HFF-Myc (cell line): ENCODE measurements around the gene PHF21B.

Source experiments
- DNase-seq: peaks from one replicate; pipeline ENCODE4 v3.0.0-alpha.2; 2011; ENCODE audit warnings: low read depth; ENCODE audit errors: extremely low read depth
- H3K4me3 ChIP-seq: replicated peaks from 2 replicates; pipeline ENCODE4 v1.5.1; 2011; ENCODE audit warnings: low read depth, mild to moderate bottlenecking, control low read depth, low read length
- TF ChIP-seq, protein P1 (sequence below): IDR thresholded peaks from 2 replicates; pipeline ENCODE4 v1.5.1; 2012; ENCODE audit warnings: mild to moderate bottlenecking, low read depth, low read length, control low read depth; ENCODE audit errors: missing control alignments

Gene PHF21B

DNA sequence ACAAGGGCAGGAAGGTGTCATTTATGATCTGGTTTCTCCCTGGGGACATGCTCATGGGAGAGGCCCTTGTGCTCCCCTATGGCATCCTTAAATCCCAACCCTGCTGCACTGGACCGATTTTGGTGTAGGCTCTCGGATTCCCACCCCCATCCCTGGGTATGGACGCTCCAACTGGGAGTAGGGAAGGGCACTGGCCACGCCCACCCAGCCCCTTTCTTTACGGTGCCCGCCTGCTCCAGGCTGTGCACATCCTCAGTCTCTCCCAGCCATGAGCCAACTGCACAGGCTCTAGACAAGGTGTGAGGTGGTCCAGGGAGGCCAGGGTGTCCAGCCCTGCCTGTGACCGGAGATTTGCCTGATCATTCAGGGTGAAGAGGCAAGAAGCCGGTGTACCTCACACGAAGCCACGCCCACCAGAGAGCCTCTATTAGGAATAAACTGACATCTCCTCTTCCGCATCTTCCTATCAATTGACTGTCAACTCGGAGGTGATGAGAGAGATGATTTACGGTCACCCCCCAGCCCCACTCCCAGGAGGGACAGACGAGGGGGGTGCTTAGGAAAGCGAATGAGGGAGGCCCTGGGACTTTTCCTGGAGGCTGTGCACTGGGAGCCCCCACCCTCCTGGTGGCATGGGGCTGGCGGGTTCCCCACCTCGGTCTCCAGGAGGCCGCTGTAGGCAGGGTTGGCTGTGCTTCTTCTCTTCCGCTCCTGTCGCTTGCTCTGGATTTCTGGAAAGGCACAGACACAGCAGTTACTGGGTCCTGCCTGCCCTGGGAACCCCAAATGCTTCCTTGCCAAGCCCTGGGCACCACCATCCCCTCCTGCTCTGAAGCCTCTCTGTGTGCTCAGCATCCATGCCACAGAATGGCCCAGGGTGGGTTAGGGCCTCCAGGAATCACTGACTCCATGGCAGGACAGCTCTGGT, 116.7 kb downstream of the PHF21B start:
- TF ChIP-seq, protein P1, sequence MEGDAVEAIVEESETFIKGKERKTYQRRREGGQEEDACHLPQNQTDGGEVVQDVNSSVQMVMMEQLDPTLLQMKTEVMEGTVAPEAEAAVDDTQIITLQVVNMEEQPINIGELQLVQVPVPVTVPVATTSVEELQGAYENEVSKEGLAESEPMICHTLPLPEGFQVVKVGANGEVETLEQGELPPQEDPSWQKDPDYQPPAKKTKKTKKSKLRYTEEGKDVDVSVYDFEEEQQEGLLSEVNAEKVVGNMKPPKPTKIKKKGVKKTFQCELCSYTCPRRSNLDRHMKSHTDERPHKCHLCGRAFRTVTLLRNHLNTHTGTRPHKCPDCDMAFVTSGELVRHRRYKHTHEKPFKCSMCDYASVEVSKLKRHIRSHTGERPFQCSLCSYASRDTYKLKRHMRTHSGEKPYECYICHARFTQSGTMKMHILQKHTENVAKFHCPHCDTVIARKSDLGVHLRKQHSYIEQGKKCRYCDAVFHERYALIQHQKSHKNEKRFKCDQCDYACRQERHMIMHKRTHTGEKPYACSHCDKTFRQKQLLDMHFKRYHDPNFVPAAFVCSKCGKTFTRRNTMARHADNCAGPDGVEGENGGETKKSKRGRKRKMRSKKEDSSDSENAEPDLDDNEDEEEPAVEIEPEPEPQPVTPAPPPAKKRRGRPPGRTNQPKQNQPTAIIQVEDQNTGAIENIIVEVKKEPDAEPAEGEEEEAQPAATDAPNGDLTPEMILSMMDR = no peak
- no peak for DNase-seq
- H3K4me3 ChIP-seq = no peak overlapping the region

DNA sequence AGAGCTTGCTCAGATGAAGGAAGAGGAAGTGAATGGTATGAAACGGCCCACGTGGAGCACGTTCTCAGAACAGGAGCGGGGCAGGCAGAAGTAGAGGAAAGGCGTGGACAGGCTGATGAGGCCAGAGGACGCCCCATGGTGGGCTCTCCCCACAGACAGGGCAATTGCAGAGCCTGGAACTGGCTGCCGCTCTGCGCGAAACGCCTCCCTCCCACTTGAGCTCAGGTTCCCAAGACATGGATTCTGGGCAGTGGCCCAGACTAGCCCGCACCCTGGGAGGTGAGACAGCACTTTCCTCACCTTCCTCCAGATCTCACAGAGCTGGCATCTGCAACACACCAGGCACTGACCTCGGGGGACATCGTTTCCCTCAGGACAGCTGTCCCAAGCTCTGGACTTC, 117.6 kb downstream of the PHF21B start:
- DNase-seq = no peak
- TF ChIP-seq, protein P1 = no peak
- H3K4me3 ChIP-seq = no peak overlapping the region

DNA sequence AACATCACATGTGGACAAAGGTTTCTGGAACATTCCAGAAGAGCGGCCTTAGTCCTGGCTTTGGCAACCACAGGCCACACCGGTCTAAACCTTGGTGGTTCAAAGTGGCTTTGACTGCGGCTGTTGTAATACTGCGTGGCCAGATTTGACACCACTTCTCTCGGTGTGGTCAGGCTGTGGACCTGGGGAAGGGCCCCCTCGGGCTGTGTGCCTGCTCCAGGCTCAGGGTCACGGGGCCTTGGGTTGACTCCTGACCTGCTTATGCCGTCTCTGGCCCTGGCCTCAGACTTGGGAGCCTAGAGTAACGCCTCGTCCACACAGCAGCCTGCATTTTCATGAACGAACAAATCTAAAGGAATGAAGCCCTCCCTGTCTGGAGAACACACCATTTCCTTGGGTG, 118.0 kb downstream of the PHF21B start:
- TF ChIP-seq, protein P1 = no peak
- no peak for DNase-seq
- H3K4me3 ChIP-seq = no peak overlapping the region

DNA sequence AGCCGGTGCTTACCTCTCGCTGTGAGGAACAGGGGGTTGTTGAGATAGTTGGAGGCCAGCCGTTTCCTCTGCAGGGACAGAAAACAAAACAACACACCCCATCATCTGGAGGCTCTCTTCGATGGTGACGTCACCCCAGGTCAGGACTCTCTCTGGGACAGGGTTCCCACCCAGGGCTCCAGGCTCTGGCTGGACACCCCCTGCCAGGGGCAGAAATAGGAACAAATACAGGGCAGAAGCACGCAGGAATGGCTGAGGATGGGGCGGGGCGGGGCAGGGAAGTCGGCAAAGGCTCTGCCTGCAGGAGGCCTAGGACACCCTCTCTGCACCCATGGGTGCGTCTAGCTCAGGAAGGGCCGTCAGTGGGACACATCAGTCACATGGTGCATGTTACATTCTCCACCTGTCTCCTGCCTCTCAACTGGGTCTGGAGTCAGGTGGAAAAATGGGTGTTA, 118.5 kb downstream of the PHF21B start:
- no peak overlapping the region for H3K4me3 ChIP-seq
- DNase-seq = no peak
- TF ChIP-seq, protein P1 = no peak

DNA sequence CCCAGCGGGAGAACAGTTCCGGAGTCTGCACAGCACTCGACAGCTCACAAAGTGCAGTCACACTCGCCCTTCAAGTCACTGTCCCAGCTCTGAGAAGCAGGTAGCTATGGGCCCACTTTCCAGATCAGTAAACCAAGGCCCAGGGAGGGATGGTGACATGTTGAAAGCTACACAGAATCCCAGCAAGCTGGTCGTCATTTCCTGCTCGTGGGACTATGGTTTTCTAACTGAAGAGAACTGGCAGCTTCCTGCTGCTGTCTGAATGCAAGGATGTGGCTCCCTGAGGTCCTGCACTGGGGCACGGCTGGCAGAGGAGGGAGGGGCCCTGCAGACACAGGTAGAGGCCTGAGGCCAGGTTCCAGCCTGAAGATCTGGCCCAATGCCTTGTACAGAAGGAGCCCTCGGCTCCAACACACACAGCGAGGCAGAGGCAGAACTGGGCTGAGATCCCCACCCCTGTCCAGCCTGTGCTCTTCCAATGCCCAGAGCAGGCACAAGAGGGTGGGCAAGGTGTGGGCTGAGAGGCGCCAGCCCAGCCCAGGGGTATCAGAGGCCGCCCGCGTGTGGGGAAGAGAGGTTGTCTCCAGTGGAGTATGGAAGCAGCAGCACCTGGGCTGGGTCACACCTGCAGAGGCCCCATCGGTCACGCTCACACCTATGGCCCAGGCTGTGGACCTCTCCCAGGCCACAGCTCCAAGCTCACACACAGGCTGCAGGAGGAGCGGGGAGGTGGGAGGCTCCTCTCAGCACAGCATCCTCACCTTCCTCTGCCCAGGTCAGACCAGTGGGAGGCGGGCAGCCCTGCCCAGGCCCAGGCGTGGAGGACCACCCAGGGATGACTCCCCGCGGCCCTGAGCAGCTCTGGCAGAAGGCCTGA, 119.2 kb downstream of the PHF21B start:
- H3K4me3 ChIP-seq = no peak overlapping the region
- TF ChIP-seq, protein P1 = no peak
- DNase-seq = no peak

DNA sequence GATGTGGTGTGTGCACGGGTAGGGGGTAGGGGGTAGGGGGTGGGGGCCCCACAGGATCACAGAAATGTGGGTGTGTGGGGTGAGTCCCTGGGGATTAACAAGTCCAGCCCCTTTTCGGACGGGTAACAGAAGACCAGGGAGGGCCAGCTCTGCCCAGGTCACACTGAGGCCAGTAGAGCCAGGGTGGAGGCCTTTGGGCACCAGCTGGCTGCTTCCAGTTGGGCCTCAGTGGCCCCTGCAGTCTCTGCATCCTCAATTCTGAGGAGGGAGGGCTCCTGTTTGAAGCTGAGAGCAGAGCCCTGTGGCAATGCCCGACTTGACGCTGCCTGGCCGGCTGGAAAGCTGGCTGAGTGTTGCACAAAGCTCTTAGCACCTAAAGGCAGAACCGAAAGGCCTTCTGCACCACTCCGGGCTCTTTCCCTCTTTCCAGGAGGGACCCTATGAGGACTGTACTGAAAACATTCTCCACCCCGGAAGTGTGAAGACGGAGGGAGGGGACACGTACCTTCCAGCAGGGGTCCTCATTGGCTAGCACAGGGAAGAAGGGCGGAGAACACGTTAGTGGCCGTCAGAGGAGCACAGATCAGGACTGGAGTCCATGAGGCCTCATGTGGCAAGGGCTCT, 120.4 kb downstream of the PHF21B start:
- H3K4me3 ChIP-seq = no peak overlapping the region
- peak; percentile 6 for DNase-seq
- TF ChIP-seq, protein P1 = peak; percentile 5
